ENCODE data around the gene MORN4.

Gene MORN4

DNA sequence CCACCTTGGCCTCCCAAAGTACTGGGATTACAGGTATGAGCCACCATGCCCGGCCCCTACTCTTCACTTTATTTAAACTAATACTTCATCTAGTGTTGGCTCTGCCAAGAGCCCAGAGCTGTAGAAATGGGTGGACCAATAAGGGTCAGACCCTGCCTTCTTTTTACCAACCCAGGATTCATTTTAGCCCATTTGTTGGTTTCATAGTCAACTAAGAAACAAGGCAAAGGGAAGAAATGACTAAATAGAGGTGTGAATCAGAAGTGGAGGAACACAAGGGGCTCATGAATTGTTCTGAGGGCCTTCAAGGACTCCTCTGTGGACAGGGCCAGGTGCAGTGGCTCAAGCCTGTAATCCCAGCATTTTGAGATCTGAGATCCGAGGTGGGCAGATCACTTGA lies 59.6 kb downstream of the MORN4 start:
- no peak for DNase-seq (ENCODE audit: low read depth)

DNA sequence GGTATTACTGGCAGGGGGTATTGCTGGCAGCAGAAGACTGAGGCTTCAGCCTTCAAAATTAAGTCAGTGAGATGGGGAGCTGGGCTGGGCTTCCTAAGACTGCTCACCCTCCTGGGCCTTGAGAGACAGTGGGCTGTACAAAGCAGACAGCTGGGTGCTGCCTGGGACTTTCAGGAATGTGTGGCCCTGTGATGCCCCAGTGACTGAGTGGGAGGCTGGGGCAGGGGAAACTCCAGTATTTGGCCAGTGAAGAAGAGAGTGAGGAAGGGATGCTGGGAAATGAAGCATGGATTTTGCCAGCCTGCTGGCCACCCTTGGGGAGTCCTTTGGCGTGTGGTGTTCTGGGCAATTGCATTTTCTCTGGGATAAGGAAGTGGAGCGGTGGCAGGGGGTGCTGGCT lies 60.3 kb downstream of the MORN4 start:
- no peak for DNase-seq (ENCODE audit: low read depth)

DNA sequence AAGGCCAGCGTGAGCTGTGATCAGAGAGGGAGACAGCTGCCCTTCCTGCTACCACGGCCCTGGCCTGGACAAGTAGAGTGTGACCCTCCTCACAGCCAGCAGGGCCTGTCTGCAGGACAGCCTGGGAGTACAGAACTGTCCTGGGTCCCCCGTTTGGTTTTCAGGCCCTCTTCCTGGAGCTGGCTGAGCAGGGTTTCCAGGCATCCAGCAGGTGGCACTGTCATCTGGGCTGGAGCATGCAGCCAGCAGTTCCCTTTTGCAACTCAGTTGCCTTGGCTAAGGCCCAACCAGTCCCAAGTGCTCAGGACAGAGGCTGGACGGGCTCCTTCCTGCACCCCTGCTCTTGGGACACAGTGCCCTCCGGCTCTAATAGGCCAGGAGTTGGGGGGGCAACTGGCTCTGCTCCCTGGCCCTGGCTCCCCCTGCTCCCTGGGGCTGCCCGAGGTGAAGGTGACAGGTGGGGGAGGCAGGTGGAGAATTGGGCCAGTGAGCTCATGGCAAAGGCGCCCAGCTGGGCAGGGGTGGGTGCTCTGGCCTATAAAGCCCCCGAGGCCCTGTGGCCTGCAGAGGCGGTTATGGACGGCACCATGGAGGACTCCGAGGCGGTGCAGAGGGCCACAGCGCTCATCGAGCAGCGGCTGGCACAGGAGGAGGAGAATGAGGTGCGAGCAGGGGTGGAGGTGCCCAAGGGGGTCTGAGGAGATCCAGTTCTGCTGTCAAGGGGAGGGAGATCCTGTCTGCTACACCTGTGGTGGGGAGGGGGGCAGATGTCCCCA lies 60.9 kb downstream of the MORN4 start, which contains the start of gene ANKRD2:
TSS of gene ANKRD2 (plus strand) at position 566 of the 776 bp plus-strand sequence. CDS start at position 576, 10 bp downstream.
- peak; percentile 70 for DNase-seq (ENCODE audit: low read depth)

DNA sequence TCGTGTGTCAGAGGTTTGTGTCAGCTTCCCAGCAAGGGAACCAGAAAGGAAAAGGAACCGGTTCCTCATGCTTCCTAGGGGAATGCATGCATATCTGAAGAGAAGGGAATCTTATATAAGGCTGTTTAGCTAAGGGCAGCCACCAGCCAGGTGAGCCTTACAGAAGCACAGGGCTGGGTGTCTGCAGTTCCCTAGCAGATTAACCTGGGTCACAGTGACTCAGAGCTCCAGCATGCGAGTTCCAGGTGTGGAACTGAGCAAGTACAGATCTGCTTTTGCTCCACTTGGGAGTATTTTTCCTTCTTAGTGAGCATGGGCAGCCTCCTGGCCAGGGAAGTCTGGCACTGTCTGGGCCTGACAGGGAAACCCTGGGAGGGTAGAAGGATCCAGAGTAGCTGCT lies 61.7 kb downstream of the MORN4 start:
- DNase-seq (ENCODE audit: low read depth), result no peak

DNA sequence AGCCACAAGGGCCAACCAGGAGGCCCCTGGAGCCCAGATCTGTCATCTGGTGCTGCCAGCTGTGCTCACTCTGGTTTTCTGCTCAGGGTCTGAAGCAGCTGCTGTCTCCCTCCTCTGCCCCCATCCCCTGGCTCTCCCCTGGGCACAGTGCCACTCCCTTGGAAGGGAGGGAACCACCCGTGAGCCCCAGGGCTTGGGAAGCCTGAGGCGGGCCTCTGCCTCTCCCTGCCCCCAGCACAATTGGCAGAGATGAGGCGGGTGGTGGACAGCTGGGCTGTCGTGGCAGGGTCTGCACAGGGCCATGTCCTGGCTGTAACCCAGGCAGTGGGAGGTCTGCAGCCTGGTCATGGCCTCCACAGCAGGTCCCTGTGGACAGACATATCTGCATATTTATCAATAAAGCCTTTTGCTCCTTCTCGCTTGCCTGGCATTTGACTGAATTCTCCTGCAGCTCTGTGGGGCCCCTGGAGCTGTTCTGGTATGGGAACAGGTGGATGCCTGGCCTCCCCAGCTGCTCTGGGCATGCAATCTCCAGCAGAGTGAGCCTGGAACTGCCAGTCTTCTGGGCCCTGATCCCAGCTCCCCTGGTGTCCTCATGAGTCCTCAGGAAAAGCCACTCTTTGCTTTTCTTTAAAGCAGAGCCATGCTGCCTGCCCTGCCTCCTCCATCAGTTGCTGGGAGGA lies 62.4 kb downstream of the MORN4 start:
- DNase-seq (ENCODE audit: low read depth), result no peak

DNA sequence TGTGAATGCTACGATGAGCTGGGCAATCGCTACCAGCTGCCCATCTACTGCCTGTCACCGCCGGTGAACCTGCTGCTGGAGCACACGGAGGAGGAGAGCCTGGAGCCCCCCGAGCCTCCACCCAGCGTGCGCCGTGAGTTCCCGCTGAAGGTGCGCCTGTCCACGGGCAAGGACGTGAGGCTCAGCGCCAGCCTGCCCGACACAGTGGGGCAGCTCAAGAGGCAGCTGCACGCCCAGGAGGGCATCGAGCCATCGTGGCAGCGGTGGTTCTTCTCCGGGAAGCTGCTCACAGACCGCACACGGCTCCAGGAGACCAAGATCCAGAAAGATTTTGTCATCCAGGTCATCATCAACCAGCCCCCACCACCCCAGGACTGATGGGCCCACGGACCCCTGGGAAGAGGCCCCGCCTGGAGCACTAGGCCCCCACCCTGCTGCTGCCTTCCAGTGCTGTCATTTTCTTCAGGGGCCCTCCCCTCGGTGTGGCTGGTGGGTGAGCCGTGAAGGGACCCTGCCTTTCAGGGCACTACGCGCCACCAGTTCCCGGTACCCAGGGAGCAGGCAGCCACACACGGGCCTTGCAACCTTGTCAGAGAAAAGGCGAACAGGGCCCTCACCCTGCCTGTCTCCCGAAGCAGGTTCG lies 63.0 kb downstream of the MORN4 start:
- no peak for DNase-seq (ENCODE audit: low read depth)

DNA sequence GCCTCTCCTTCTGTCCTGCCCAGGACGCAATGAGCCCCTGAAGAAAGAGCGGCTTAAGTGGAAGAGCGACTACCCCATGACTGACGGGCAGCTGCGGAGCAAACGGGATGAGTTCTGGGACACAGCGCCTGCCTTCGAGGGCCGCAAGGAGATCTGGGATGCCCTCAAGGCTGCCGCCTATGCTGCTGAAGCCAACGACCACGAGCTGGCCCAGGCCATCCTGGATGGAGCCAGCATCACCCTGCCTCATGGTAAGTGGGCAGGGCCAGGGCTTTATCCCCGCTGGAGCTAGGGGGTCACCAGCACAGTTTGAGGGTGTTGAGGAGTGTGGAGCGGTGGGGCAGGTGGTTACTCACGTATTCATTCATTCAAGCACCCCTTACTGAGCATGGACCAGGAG lies 65.4 kb downstream of the MORN4 start:
- DNase-seq (ENCODE audit: low read depth), result no peak

DNA sequence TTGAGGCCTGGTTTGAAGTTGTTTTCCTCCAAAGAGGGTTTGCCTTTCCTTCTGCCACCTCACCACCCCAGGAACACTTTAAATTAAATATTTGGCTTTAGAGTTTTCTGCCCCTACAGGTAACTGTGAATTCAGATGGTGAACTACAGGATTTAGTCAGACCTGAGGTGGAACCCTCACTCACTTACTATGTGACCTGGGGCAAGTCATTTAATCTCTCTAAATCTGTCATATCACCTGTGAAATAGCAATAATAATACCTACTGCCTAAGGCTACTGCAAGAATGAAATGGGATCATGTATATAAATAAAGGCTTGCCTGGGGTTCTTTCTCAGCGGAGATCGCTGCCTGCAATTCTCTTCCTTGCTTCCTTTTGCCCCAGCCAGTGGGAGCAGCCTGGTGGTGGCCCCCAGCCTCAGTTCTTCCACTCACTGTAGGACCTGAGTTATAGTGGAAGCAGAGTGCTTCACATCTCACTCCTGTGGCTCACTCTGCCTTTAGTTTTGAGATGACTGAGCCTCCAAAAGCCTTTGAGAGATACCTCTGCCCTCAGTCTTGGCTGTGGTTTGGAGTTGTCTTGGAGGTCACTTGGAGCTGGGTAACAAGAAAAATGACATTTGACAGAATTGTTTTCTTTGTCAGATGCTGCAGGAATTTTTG lies 66.8 kb downstream of the MORN4 start:
- DNase-seq (ENCODE audit: low read depth), result no peak

DNA sequence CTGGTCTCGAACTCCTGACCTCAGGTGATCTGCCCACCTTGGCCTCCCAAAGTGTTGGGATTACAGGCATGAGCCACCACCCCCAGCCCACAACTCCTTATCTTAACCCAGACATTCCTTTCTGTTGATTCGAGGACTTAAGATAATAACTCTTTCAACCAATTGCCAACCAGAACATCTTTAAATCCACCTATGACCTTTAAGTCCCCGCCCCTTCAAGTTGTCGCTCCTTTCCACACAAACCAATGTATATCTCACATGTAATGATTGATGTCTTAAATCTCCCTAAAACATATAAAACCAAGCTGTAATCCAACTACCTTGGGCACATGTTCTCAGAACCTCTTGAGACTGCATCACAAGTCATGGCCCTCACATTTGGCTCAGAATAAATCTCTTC lies 68.5 kb downstream of the MORN4 start:
- DNase-seq (ENCODE audit: low read depth), result no peak
